Left ventricle myocardium inferior (tissue), 1 donor: ENCODE data around the gene SOD3. TPM values are rescaled to one million over a fixed set of nuclear protein-coding genes. Genes with fewer than 3 reads are reported as not detected.

ENCODE experiments used
- DNase-seq: peaks from one replicate; pipeline ENCODE4 v3.0.0-alpha.2; 2020
- H3K27ac ChIP-seq: fragments of 200-600 bp; replicated peaks from 2 replicates; pipeline ENCODE4 v1.8.0; 2021
- H3K27me3 ChIP-seq: fragments of 200-600 bp; 2 replicates; pipeline ENCODE4 v1.8.0; 2021; ENCODE audit warnings: low read depth
- H3K36me3 ChIP-seq: fragments of 200-600 bp; 2 replicates; pipeline ENCODE4 v1.8.0; 2021
- H3K4me1 ChIP-seq: fragments of 200-600 bp; 2 replicates; pipeline ENCODE4 v1.8.0; 2021
- H3K4me3 ChIP-seq: fragments of 200-600 bp; 2 replicates; pipeline ENCODE4 v1.8.0; 2021; ENCODE audit warnings: mild to moderate bottlenecking, moderate library complexity
- H3K9me3 ChIP-seq: fragments of 200-600 bp; replicated peaks from 2 replicates; pipeline ENCODE4 v1.8.0; 2021
- intact Hi-C: fragments of 100-400 bp; cut with micrococcal nuclease; formaldehyde crosslinking; loops from one replicate; pipeline ENCODE4 v1.11.0; 2022
- total RNA-seq: library from RNA; stranded (reverse); fragmentation: NEBNext Ultra II Directional; extraction: Animal tissue kit (Norgen Biotek cat#: 25700); gene quantifications from one replicate; pipeline ENCODE4 v1.2.1, GENCODE V29; 2021
- TF ChIP-seq, protein P1 (sequence below): fragments of 200-600 bp; IDR thresholded peaks from 2 replicates; pipeline ENCODE4 v1.8.0; 2021; ENCODE audit warnings: antibody characterized with exemption, mild to moderate bottlenecking, borderline replicate concordance
- donor health status: DM: no; HTN: yes; CAD: no; lungs with severe emphysema.

The SOD3 gene
- total RNA-seq, 1 donor from 2014 or later: 64.2 TPM

DNA sequence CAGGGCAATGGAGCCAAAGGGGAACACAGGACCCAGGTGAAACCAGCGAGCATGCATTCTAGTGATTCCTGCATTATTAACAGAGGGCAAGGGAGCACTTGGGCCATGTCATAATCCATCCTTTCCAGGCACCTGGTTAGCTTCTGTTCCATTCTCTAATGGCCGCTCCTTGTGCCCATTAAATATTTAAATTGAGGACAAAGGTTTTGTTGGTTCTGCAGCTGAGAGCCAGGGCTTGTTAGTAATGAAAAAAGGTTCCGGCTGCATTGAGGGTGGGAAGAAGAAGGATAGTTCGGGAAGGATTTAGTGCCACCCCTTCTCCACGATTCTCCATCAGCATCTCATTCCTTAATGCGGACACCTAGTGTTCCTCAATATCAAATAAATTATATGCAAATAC lies 13.6 kb downstream of the SOD3 start:
- H3K9me3 ChIP-seq: peaks cover 6% of the 10 kb centered on the region
- no peak for DNase-seq
- H3K27ac ChIP-seq: no peak overlapping the region
- TF ChIP-seq, protein P1, sequence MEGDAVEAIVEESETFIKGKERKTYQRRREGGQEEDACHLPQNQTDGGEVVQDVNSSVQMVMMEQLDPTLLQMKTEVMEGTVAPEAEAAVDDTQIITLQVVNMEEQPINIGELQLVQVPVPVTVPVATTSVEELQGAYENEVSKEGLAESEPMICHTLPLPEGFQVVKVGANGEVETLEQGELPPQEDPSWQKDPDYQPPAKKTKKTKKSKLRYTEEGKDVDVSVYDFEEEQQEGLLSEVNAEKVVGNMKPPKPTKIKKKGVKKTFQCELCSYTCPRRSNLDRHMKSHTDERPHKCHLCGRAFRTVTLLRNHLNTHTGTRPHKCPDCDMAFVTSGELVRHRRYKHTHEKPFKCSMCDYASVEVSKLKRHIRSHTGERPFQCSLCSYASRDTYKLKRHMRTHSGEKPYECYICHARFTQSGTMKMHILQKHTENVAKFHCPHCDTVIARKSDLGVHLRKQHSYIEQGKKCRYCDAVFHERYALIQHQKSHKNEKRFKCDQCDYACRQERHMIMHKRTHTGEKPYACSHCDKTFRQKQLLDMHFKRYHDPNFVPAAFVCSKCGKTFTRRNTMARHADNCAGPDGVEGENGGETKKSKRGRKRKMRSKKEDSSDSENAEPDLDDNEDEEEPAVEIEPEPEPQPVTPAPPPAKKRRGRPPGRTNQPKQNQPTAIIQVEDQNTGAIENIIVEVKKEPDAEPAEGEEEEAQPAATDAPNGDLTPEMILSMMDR: no peak
- intact Hi-C loops: no loop called here
- H3K36me3 ChIP-seq: peaks cover 30% of the 10 kb centered on the region
- H3K4me3 ChIP-seq: no peak overlapping the region
- peaks cover 8% of the 10 kb centered on the region for H3K4me1 ChIP-seq
- H3K27me3 ChIP-seq: no peaks in the 10 kb centered on the region

DNA sequence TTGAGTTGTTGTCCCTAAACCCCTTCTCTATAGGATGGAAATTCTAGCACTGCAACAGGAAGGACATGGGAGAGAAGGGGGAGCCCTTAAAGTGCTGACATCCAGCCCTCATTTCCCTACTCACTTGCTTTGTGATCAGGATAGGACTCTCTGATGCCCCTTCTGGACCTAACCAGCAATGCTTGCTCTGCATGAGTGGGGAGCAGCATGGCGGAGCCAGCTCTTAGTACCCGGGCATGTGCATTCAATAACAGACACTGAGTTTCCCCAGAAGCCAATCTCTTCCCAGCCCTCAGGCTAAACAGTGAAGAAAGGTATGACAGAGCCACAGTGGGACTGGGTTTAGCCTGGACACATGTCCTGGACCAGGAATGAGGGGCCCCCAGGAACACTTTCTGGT lies 14.0 kb downstream of the SOD3 start:
- no peaks in the 10 kb centered on the region for H3K27me3 ChIP-seq
- H3K36me3 ChIP-seq: peaks cover 30% of the 10 kb centered on the region
- no peak overlapping the region for H3K4me3 ChIP-seq
- H3K4me1 ChIP-seq: peaks cover 8% of the 10 kb centered on the region
- H3K27ac ChIP-seq: no peak overlapping the region
- intact Hi-C loops: no loop called here
- TF ChIP-seq, protein P1: peak; percentile 19
- DNase-seq: no peak
- peaks cover 6% of the 10 kb centered on the region for H3K9me3 ChIP-seq

DNA sequence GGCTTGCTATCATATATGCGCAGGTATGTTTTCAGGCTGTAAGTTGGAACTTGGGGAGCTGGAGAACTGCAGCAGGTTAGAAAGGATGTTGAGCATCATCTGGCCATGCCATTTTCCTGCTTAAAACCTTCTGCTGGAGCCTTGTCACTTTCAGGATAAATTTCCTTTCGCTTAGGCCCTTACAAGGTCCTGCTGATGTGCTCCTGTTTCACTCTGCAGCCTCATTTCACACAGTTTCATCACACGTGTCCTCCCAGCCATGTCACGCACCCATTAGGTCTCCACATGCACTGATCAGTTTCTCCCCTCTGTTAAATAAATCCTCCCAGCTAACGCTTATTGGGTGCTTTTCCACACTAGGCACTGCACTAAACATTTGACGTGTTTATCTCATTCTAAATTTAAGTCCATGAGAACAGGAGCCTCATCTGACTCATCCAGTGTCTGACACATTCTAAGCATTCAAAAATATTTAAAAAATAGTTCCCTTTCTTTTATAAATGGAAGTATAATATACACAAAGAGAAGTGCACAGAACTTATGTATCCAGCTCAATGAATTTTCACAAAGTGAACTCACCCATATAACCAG lies 14.5 kb downstream of the SOD3 start:
- Histone ChIP-seq H3K27ac (no peak overlapping the region), H3K4me3 (no peak overlapping the region), H3K36me3 (peaks cover 30% of the 10 kb centered on the region), H3K4me1 (peaks cover 8% of the 10 kb centered on the region), H3K27me3 (no peaks in the 10 kb centered on the region), H3K9me3 (peaks cover 6% of the 10 kb centered on the region)
- DNase-seq: no peak
- intact Hi-C loops: no loop called here
- TF ChIP-seq, protein P1: no peak

DNA sequence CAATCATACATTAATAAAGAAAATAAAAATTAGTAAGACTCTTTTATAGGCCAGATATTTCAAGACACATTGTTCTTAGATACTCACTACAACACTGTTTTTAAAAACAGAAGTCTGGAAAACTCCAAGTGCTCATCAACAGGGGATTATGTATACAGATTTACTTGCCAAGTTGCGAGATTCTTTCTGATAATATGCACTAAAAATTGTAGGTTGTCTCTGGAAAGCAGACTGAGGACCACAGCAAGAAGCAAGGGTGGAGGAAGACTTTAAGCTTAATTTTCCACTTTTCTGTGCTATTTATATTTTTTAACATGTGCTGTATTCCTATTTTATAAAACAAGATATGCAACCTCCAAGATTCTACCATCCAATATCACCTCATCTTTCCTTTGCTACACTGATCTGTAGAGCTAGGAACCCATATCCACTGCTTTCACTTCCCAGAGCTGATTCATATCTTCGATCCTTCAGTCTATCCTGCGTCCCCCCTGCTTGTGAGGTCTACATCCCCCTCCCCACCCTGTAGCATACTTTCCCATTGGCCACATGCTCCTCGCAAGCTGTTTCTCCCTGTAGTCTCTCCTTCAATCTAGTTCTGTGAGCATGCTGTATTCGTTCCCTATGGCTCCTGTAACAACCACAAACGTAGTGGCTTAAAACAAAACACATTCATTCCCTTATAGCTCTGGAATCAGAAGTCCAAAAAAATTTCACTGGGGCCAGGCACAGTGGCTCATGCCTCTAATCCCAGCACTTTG lies 15.7 kb downstream of the SOD3 start:
- Histone ChIP-seq H3K27me3 (no peaks in the 10 kb centered on the region), H3K4me1 (peaks cover 8% of the 10 kb centered on the region), H3K36me3 (peaks cover 30% of the 10 kb centered on the region), H3K9me3 (peaks cover 6% of the 10 kb centered on the region), H3K27ac (no peak overlapping the region), H3K4me3 (no peak overlapping the region)
- intact Hi-C loops: no loop called here
- TF ChIP-seq, protein P1: no peak
- no peak for DNase-seq

DNA sequence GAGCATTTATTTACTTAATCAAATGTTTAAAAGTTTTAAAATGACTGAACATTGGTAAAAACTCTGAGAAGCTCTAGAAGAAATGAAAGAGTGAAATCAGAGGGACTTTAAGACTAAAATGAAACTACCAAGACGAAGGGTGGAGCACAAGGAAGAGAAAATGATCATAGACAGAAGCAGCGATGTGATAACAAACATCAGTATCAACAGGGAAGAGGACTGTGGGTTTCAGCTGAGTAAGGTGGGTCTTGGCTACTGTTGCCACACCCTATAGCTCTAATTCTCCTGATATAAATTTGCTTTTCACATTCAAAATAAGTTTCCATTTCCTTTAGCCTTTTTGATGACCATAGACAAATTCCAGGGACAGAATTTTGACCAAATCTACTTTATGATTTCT lies 18.4 kb downstream of the SOD3 start:
- peaks cover 39% of the 10 kb centered on the region for H3K36me3 ChIP-seq
- peaks cover 6% of the 10 kb centered on the region for H3K9me3 ChIP-seq
- no peaks in the 10 kb centered on the region for H3K27me3 ChIP-seq
- no peak overlapping the region for H3K4me3 ChIP-seq
- no peak overlapping the region for H3K27ac ChIP-seq
- no peak for DNase-seq
- peaks cover 8% of the 10 kb centered on the region for H3K4me1 ChIP-seq
- TF ChIP-seq, protein P1: no peak
- intact Hi-C loops: no loop called here
